GM12891 (cell line): ENCODE measurements around the gene RBM28.

Experiments used
- POLR2A ChIP-seq: IDR thresholded peaks from 2 replicates; pipeline ENCODE4 v1.6.1; 2011; ENCODE audit warnings: low read depth, low read length, control low read depth
- POLR2AphosphoS5 ChIP-seq: IDR thresholded peaks from 2 replicates; pipeline ENCODE4 v1.6.1; 2011; ENCODE audit warnings: low read depth, low read length, control low read depth
- TAF1 ChIP-seq: IDR thresholded peaks from 2 replicates; pipeline ENCODE4 v1.6.1; 2011; ENCODE audit warnings: low read depth, low read length, control low read depth

DNA sequence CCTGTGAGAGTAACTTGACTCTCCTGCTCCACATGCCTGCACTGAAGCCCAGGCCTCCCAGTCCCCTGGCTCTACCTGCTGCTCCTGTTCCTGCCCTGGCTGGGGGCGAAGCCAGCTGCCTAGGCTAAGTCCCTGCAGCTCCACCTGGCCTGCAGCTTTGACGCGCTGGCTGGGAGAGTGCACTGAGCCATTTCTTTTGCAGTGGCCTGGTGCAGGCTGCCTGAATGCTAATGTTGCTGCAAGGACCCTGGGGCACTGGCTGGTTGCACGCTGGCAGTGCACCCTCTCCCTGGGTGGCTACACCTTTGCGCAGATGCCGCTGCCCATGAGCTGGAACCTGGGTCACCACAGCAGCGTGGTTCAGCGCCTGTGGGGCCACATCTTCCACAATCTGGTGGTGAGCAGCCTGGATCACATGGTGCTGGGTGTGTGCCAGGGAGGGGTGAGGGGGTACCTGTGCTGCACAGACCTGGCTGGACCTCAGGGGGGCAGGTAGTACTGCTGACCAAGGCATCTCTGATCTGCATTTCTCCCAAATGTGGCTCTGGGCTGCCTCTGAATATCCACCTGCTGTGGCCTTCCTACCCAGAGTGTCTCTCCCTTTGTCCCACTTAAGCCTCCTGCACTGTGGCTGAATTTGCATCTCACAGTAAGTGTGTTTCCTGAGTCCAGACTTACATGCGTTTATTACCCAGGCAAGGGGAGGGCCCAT lies 46.1 kb upstream of the RBM28 start:
- TF ChIP-seq POLR2A (no peak), TAF1 (no peak), POLR2AphosphoS5 (no peak)
